Keratinocyte (primary cell): ENCODE data around the gene SYNJ2. TPM values are rescaled to one million over a fixed set of nuclear protein-coding genes. Genes with fewer than 3 reads are reported as not detected.

ENCODE experiments used
- DNase-seq: peaks from one replicate; pipeline ENCODE4 v3.0.0-alpha.2; 2011; ENCODE audit warnings: low read depth, missing footprints, low spot score
- FAIRE-seq: peaks from 2 replicates; lab custom pipeline; 2011; peaks lifted over from hg19 to GRCh38; lab: Jason Lieb, UNC
- H2AFZ ChIP-seq: 2 replicates; pipeline ENCODE4 v1.6.0; 2012; ENCODE audit warnings: low read length, control low read depth, inconsistent platforms; ENCODE audit not compliant: control insufficient read depth
- H3K27ac ChIP-seq: 2 replicates; pipeline ENCODE4 v1.5.1; 2011; ENCODE audit warnings: low read length; ENCODE audit not compliant: control insufficient read depth, insufficient read depth
- H3K27me3 ChIP-seq: 3 replicates; pipeline ENCODE4 v1.6.0; 2011; ENCODE audit warnings: low read length; ENCODE audit not compliant: control insufficient read depth, insufficient read depth; ENCODE audit errors: extremely low read depth
- H3K36me3 ChIP-seq, 2 experiments: 2 replicates in 1 of 2; 3 replicates in 1 of 2; pipeline ENCODE4 v1.5.1; 2011; ENCODE audit warnings: low read length in 2 of 2, mild to moderate bottlenecking in 1 of 2; ENCODE audit not compliant: control insufficient read depth in 2 of 2, insufficient read depth in 2 of 2; ENCODE audit errors: extremely low read depth in 1 of 2
- H3K4me1 ChIP-seq: 3 replicates; pipeline ENCODE4 v1.5.1; 2011; ENCODE audit warnings: low read length; ENCODE audit not compliant: control insufficient read depth, insufficient read depth; ENCODE audit errors: extremely low read depth
- H3K4me2 ChIP-seq: 3 replicates; pipeline ENCODE4 v1.6.0; 2011; ENCODE audit warnings: low read depth, low read length; ENCODE audit not compliant: control insufficient read depth, insufficient read depth; ENCODE audit errors: extremely low read depth
- H3K4me3 ChIP-seq, 3 experiments: fragments of 200-600 bp in 1 of 3; sonication (generic) in 1 of 3; 2 replicates in 2 of 3; 3 replicates in 1 of 3; pipeline ENCODE4 v1.5.1; 2011 to 2016; ENCODE audit warnings: low read length in 3 of 3, mild to moderate bottlenecking in 3 of 3, control low read depth in 2 of 3, inconsistent platforms in 1 of 3, low read depth in 1 of 3, mixed read lengths in 1 of 3, mixed run types in 1 of 3, moderate library complexity in 1 of 3; ENCODE audit not compliant: control insufficient read depth in 2 of 3, insufficient read depth in 2 of 3; ENCODE audit errors: extremely low read depth in 1 of 3
- H3K79me2 ChIP-seq: 2 replicates; pipeline ENCODE4 v1.6.0; 2012; ENCODE audit warnings: low read length; ENCODE audit not compliant: control insufficient read depth, insufficient read depth
- H3K9ac ChIP-seq: 3 replicates; pipeline ENCODE4 v1.6.0; 2011; ENCODE audit warnings: low read length; ENCODE audit not compliant: control insufficient read depth, insufficient read depth; ENCODE audit errors: extremely low read depth
- H3K9me1 ChIP-seq: 3 replicates; pipeline ENCODE4 v1.6.0; 2011; ENCODE audit warnings: low read length; ENCODE audit not compliant: control insufficient read depth, insufficient read depth; ENCODE audit errors: extremely low read depth
- H3K9me3 ChIP-seq: 2 replicates; pipeline ENCODE4 v1.5.1; 2012; ENCODE audit warnings: low read depth, low read length; ENCODE audit not compliant: control insufficient read depth
- H4K20me1 ChIP-seq: 3 replicates; pipeline ENCODE4 v1.6.0; 2011; ENCODE audit warnings: low read length; ENCODE audit not compliant: control insufficient read depth, insufficient read depth; ENCODE audit errors: extremely low read depth
- CTCF ChIP-seq, 3 experiments: IDR thresholded peaks in 1 of 3; conservative IDR thresholded peaks in 1 of 3; optimal IDR thresholded peaks in 1 of 3; 2 replicates in 2 of 3; 3 replicates in 1 of 3; pipeline versions ENCODE3 to v1.5.1; 2011; ENCODE audit warnings: low read length in 3 of 3, mild to moderate bottlenecking in 3 of 3, moderate library complexity in 2 of 3, control low read depth in 1 of 3, inconsistent platforms in 1 of 3; ENCODE audit not compliant: insufficient read depth in 2 of 3; ENCODE audit errors: extremely low read depth in 1 of 3
- EZH2 ChIP-seq: IDR thresholded peaks from one replicate; pipeline ENCODE4 v1.6.1; 2012; ENCODE audit warnings: inconsistent platforms, mild to moderate bottlenecking, low read length, moderate library complexity
- dilution Hi-C: fragments of 300-500 bp; cut with MboI; formaldehyde crosslinking; loops from one replicate; pipeline ENCODE4 v1.7.0; 2020; ENCODE audit warnings: low sequenced_read_pairs; ENCODE audit not compliant: extremely low pct_ligation_motif_present
- polyA plus RNA-seq, 5 experiments: library from polyadenylated mRNA; depleted of rRNA in 3 of 5; stranded (reverse) in 3 of 5; stranded (forward) in 1 of 5; unstranded in 1 of 5; fragments of >200 nt; gene quantifications; 1 replicate in 1 of 5; 2 replicates in 3 of 5; 3 replicates in 1 of 5; pipeline versions ENCODE4 v1.2.1 to v1.2.3, GENCODE V29; 2011 to 2012; ENCODE audit warnings: missing spikeins in 2 of 5, low read depth in 1 of 5, low replicate concordance in 1 of 5

The SYNJ2 gene
- polyA plus RNA-seq, 1 donor (not counting 4 experiments of a cell fraction or from before 2014, with no cell fraction given) = 8.6 TPM

- no peaks in the 10 kb centered on the region for H3K9me1 ChIP-seq
- no peaks in the 10 kb centered on the region for H4K20me1 ChIP-seq
- H3K4me2 ChIP-seq = no peak overlapping the region
- H3K9ac ChIP-seq = no peak overlapping the region
- FAIRE-seq = no peak
- no peak overlapping the region for H2AFZ ChIP-seq
- H3K27me3 ChIP-seq = no peaks in the 10 kb centered on the region
- dilution Hi-C loops = no loop called here
- no peaks in the 10 kb centered on the region for H3K79me2 ChIP-seq
- peaks cover 19% of the 10 kb centered on the region for H3K4me1 ChIP-seq
- no peak overlapping the region for H3K27ac ChIP-seq
- peaks cover 0 to 6% of the 10 kb centered on the region in 2 experiments for H3K36me3 ChIP-seq
- TF ChIP-seq CTCF (optimal IDR thresholded peaks at IDR 0.05 in 1 of 3, IDR thresholded peaks at IDR 0.05 in 1 of 3, conservative IDR thresholded peaks at IDR 0.05 in 1 of 3; ENCODE audit: extremely low read depth in 1 of 3, insufficient read depth in 2 of 3, low read length in 3 of 3) (no peak), EZH2 (no peak)
- no peak overlapping the region for H3K4me3 ChIP-seq
- DNase-seq = no peak
- peaks cover 8% of the 10 kb centered on the region for H3K9me3 ChIP-seq
Observed at GRCh38 chr6:158051968-158052367, 70.3 kb downstream of the SYNJ2 start.

GRCh38 chr6:158053377-158054313 lies 72.0 kb downstream of the SYNJ2 start:
- Histone ChIP-seq H3K4me2 (no peak overlapping the region), H3K9me3 (peaks cover 8% of the 10 kb centered on the region), H3K36me3 (peaks cover 0 to 6% of the 10 kb centered on the region in 2 experiments), H3K79me2 (no peaks in the 10 kb centered on the region), H3K9ac (no peak overlapping the region), H4K20me1 (no peaks in the 10 kb centered on the region), H3K9me1 (no peaks in the 10 kb centered on the region), H3K27ac (no peak overlapping the region), H2AFZ (no peak overlapping the region), H3K4me3 (no peak overlapping the region), H3K4me1 (peaks cover 33% of the 10 kb centered on the region), H3K27me3 (no peaks in the 10 kb centered on the region)
- TF ChIP-seq EZH2 (no peak), CTCF (optimal IDR thresholded peaks at IDR 0.05 in 1 of 3, IDR thresholded peaks at IDR 0.05 in 1 of 3, conservative IDR thresholded peaks at IDR 0.05 in 1 of 3; ENCODE audit: extremely low read depth in 1 of 3, insufficient read depth in 2 of 3, low read length in 3 of 3) (no peak)
- dilution Hi-C loops = no loop called here
- DNase-seq (no peak), FAIRE-seq (no peak)
